B cell (primary cell): ENCODE results near the gene TEAD1. TPM values are rescaled to one million over a fixed set of nuclear protein-coding genes. Genes with fewer than 3 reads are reported as not detected.

Experiments
- ATAC-seq: fragments of 200-7000 bp; cut with Tn5 transposase; one replicate; pipeline ENCODE4 v1.10.0; 2021; ENCODE audit warnings: low read depth, mild to moderate bottlenecking, moderate number of reproducible peaks, moderate library complexity
- CTCF ChIA-PET: fragments of 350-600 bp; sonication (Branson Sonifier 250); formaldehyde crosslinking; loops from one replicate; lab custom pipeline; 2021; ENCODE audit warnings: antibody characterized with exemption, inconsistent platforms; lab: Charles Lee
- POLR2A ChIA-PET: fragments of 350-600 bp; sonication (Branson Sonifier 250); formaldehyde crosslinking; loops from one replicate; lab custom pipeline; 2021; ENCODE audit warnings: antibody characterized with exemption; lab: Charles Lee
- DNase-seq: peaks from one replicate; pipeline ENCODE4 v3.0.0; 2013
- H2AFZ ChIP-seq: 2 replicates; pipeline ENCODE4 v1.6.1; 2012; ENCODE audit warnings: mild to moderate bottlenecking, low read depth, low read length; ENCODE audit not compliant: insufficient read depth, poor library complexity, severe bottlenecking
- H3K27ac ChIP-seq, 2 donors: 1 replicate in 1 of 2; 2 replicates in 1 of 2; pipeline ENCODE4 v1.5.1; 2012 to 2013; ENCODE audit warnings: low read length in 2 of 2, mild to moderate bottlenecking in 2 of 2, moderate library complexity in 1 of 2
- H3K27me3 ChIP-seq, 4 experiments: fragments of 200-600 bp in 1 of 4; sonication (generic) in 1 of 4; replicated peaks in 1 of 4; 1 replicate in 2 of 4; 2 replicates in 2 of 4; pipeline versions ENCODE4 v1.6.1 to v1.7.0; 2013 to 2016; ENCODE audit warnings: low read length in 3 of 4, mild to moderate bottlenecking in 2 of 4, mixed read lengths in 1 of 4, moderate library complexity in 1 of 4; ENCODE audit not compliant: insufficient read depth in 4 of 4, control insufficient read depth in 3 of 4; ENCODE audit errors: control extremely low read depth in 1 of 4
- H3K36me3 ChIP-seq, 2 experiments: replicated peaks in 1 of 2; 1 replicate in 1 of 2; 2 replicates in 1 of 2; pipeline versions ENCODE4 v1.6.1 to v1.7.1; 2013; ENCODE audit warnings: low read length in 1 of 2; ENCODE audit not compliant: insufficient read depth in 2 of 2, control insufficient read depth in 1 of 2; ENCODE audit errors: control extremely low read depth in 1 of 2, extremely low read depth in 1 of 2
- H3K4me1 ChIP-seq, 2 donors: fragments of 200-600 bp in 1 of 2; sonication (generic) in 1 of 2; 1 replicate in 1 of 2; 2 replicates in 1 of 2; pipeline versions ENCODE4 v1.5.1 to v1.6.1; 2013 to 2017; ENCODE audit warnings: low read length in 2 of 2; ENCODE audit not compliant: control insufficient read depth in 2 of 2, insufficient read depth in 2 of 2
- H3K4me2 ChIP-seq: replicated peaks from 2 replicates; pipeline ENCODE3; 2012; ENCODE audit warnings: mild to moderate bottlenecking, low read depth, low read length; ENCODE audit not compliant: poor library complexity, severe bottlenecking
- H3K4me3 ChIP-seq, 5 experiments: fragments of 200-600 bp in 1 of 5; sonication (generic) in 1 of 5; 1 replicate in 3 of 5; 2 replicates in 2 of 5; pipeline versions ENCODE4 v1.5.1 to v1.7.0; 2011 to 2016; ENCODE audit warnings: low read length in 4 of 5, mild to moderate bottlenecking in 4 of 5, low read depth in 2 of 5, control low read depth in 1 of 5, moderate library complexity in 1 of 5; ENCODE audit not compliant: insufficient read depth in 1 of 5; ENCODE audit errors: control extremely low read depth in 1 of 5, extremely low read depth in 1 of 5
- H3K79me2 ChIP-seq: fragments of 200-600 bp; sonication (generic); one replicate; pipeline ENCODE4 v1.6.0; 2016; ENCODE audit warnings: low read length; ENCODE audit not compliant: control insufficient read depth, insufficient read depth
- H3K9ac ChIP-seq: fragments of 200-600 bp; sonication (generic); 2 replicates; pipeline ENCODE4 v1.6.1; 2017; ENCODE audit warnings: mild to moderate bottlenecking, low read length, moderate library complexity
- H3K9me3 ChIP-seq, 3 donors: one replicate each; pipeline versions ENCODE4 v1.6.1 to v1.7.1; 2013; ENCODE audit warnings: low read length in 2 of 3; ENCODE audit not compliant: control insufficient read depth in 2 of 3, insufficient read depth in 1 of 3; ENCODE audit errors: control extremely low read depth in 1 of 3
- H4K20me1 ChIP-seq: 2 replicates; pipeline ENCODE4 v1.6.0; 2012; ENCODE audit warnings: mild to moderate bottlenecking, low read length; ENCODE audit not compliant: insufficient read depth, control insufficient read depth, poor library complexity, severe bottlenecking
- H3K27ac Mint-ChIP-seq: one replicate; pipeline ENCODE4 v1.8.0; 2021; ENCODE audit warnings: mixed read lengths
- H3K27me3 Mint-ChIP-seq: one replicate; pipeline ENCODE4 v1.8.0; 2021; ENCODE audit warnings: mixed read lengths
- H3K4me1 Mint-ChIP-seq: one replicate; pipeline ENCODE4 v1.8.0; 2021; ENCODE audit warnings: mixed read lengths
- H3K4me3 Mint-ChIP-seq: one replicate; pipeline ENCODE4 v1.8.0; 2021; ENCODE audit warnings: mixed read lengths
- H3K9me3 Mint-ChIP-seq: one replicate; pipeline ENCODE4 v1.8.0; 2022; ENCODE audit warnings: mixed read lengths; ENCODE audit not compliant: insufficient read depth
- CTCF ChIP-seq: fragments of 200-600 bp; IDR thresholded peaks from one replicate; pipeline ENCODE4 v1.8.0; 2022; ENCODE audit warnings: antibody characterized with exemption, mild to moderate bottlenecking
- EZH2 ChIP-seq: IDR thresholded peaks from 2 replicates; pipeline ENCODE4 v1.6.1; 2012; ENCODE audit warnings: borderline replicate concordance, low read depth, mild to moderate bottlenecking, moderate library complexity, low read length; ENCODE audit not compliant: insufficient read depth, poor library complexity, severe bottlenecking
- WGBS: methylation state at CpG from one replicate; pipeline ENCODE4 v1.1.5; 2013; ENCODE audit warnings: missing lambda C conversion rate; ENCODE audit not compliant: insufficient coverage; 5-methylcytosine and 5-hydroxymethylcytosine counted together
- intact Hi-C: fragments of 100-400 bp; cut with micrococcal nuclease; formaldehyde crosslinking; loops from one replicate; pipeline ENCODE4 v1.10.0; 2022
- polyA plus RNA-seq: library from polyadenylated mRNA; depleted of rRNA; stranded (reverse); fragments of >200 nt; gene quantifications from 2 replicates; pipeline ENCODE4 v1.2.3, GENCODE V29; 2012
- total RNA-seq, 2 donors: library from RNA; stranded (reverse); fragments of 120-200 nt in 1 of 2; gene quantifications; 1 replicate in 1 of 2; 2 replicates in 1 of 2; pipeline versions ENCODE4 v1.2.3 to v1.2.4, GENCODE V29; 2013 to 2022

Gene TEAD1
- total and polyA plus RNA-seq, 2 donors (not counting 1 experiment from before 2014, with no cell fraction given): 0.30 TPM; not detected in 1

DNA sequence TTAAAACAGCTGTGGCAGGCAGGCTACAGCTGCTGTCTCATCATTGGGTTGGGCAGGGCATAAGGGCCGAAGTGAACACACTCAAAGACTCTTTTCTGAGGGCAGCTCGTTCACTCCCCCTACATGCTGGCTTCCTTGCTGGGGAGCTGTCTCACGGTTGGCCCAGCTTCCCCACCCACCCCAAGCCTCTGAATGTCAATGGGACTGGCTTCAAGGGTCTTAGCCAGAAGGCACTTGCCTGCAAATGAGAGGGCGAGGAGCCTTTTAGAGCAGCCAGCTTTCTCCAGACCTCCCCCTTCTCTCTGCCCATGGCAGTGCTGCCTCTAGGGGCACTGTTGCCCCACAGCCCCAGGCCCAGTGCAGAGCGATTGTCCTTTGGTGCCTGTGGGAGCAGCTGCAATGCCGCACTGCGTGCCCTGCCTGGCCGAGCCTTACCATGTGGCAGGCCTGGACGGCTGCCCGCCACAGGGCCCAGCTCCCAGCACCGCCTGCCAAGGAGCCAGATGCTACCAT is 240.2 kb downstream of the TEAD1 start:
- Histone ChIP-seq H3K4me3 (no peak overlapping the region), H3K27me3 (peaks cover 0 to 8% (median 0%) of the 10 kb centered on the region in 4 experiments), H4K20me1 (no peaks in the 10 kb centered on the region), H3K9me3 (no peaks in the 10 kb centered on the region), H3K79me2 (no peaks in the 10 kb centered on the region), H3K27ac (no peak overlapping the region), H3K4me2 (no peak overlapping the region), H3K4me1 (no peaks in the 10 kb centered on the region), H2AFZ (no peak overlapping the region), H3K36me3 (no peaks in the 10 kb centered on the region), H3K9ac (no peak overlapping the region)
- peaks cover 10% of the 10 kb centered on the region for H3K27me3 Mint-ChIP-seq
- CTCF ChIA-PET: no interaction called here
- 55% methylated on average over 11 of the region's 11 CpGs for WGBS
- no peak for TF ChIP-seq CTCF
- no peak for TF ChIP-seq EZH2
- no peak for ATAC-seq
- no peak overlapping the region for H3K4me3 Mint-ChIP-seq
- no peak overlapping the region for H3K27ac Mint-ChIP-seq
- no peaks in the 10 kb centered on the region for H3K4me1 Mint-ChIP-seq
- no peak for DNase-seq
- intact Hi-C loops: no loop called here
- no peaks in the 10 kb centered on the region for H3K9me3 Mint-ChIP-seq
- POLR2A ChIA-PET: no interaction called here

DNA sequence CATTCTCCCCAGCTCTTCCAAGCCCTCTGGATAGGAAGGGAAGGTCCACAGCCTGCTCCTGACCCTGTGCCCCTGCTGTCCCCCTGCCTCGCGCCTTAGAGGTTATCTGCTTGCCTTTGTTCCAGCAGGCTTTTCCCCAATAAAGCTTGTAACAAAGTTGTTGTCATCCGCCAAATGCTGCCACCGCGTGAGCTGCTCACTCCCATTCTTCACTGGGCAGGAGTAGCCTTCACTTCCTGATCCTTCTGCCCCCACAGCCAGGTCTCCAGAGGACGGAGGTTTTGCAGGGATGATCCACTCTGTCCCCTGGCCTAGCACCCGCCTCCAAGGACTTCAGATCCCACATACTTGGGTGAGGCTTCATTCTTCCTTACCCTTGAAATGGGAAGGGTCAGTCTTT is 240.9 kb downstream of the TEAD1 start:
- 97% methylated on average over 5 of the region's 7 CpGs for WGBS
- H2AFZ ChIP-seq: no peak overlapping the region
- no peaks in the 10 kb centered on the region for H3K9me3 ChIP-seq
- Mint-ChIP-seq H3K9me3 (no peaks in the 10 kb centered on the region), H3K4me3 (no peak overlapping the region), H3K27me3 (peaks cover 10% of the 10 kb centered on the region), H3K4me1 (no peaks in the 10 kb centered on the region), H3K27ac (no peak overlapping the region)
- ChIA-PET CTCF (no interaction called here), POLR2A (no interaction called here)
- H3K36me3 ChIP-seq: no peaks in the 10 kb centered on the region
- TF ChIP-seq CTCF (no peak), EZH2 (no peak)
- intact Hi-C loops: no loop called here
- H3K4me3 ChIP-seq: no peak overlapping the region
- H3K27ac ChIP-seq: no peak overlapping the region
- H3K9ac ChIP-seq: no peak overlapping the region
- no peak overlapping the region for H3K4me2 ChIP-seq
- H3K27me3 ChIP-seq: peaks cover 0 to 4% (median 0%) of the 10 kb centered on the region in 4 experiments
- DNase-seq (no peak), ATAC-seq (no peak)
- H3K79me2 ChIP-seq: no peaks in the 10 kb centered on the region
- H3K4me1 ChIP-seq: no peaks in the 10 kb centered on the region
- no peaks in the 10 kb centered on the region for H4K20me1 ChIP-seq
